ENCODE results near the gene ZMYM3.

DNA sequence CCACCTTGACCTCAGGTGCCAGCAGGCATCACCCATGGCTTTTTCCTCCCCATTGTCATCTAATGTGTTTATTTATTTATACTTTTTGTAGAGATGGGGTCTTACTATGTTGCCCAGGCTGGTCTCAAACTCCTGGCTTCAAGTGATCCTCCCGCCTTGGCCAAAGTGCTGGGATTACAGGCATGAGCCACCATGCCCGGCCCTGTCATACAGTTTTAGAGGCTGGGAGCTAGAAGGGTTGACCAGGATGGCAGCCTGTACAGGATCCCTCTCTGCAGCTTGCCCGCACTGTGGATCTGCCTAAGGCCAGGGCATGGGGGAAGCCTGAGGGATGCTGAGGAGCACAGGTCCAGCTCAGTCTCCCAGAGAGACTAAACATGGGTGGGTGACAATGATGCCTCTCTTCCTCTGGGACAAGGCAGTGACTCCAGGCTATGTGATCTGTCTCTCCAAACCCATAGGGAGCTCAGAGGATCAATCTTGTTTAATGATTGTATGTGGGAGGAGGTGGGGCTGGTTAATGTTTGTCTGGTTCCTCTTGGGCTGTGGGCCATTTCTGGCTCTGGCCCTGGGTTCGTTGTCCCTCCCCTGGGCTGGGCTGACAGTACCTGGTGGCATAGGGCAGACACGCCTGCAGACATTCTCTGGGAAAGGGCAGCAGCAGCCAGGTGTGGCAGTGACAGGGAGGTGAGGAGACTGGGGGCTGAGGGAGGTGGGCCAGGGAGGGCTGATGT lies 39.2 kb downstream of the ZMYM3 start:
- TF ChIP-seq CTCF (optimal IDR thresholded peaks at IDR 0.05 in 1 of 3, IDR thresholded peaks at IDR 0.05 in 1 of 3, conservative IDR thresholded peaks at IDR 0.05 in 1 of 3; ENCODE audit: extremely low read depth in 1 of 3, insufficient read depth in 2 of 3, low read length in 3 of 3) (no peak), EZH2 (IDR thresholded peaks at IDR 0.05; ENCODE audit: low read length) (no peak)
